Occipital lobe (tissue), 3 donors: Measurements from ENCODE around the gene LIPE. TPM values are rescaled to one million over a fixed set of nuclear protein-coding genes. Genes with fewer than 3 reads are reported as not detected.

Source experiments
- DNase-seq: peaks from one replicate; lab custom pipeline; 2025; lab: John Stamatoyannopoulos, UW
- small RNA-seq: library from RNA; depleted of rRNA; stranded (forward); fragments of <200 nt; gene quantifications from one replicate; pipeline ENCODE3, GENCODE V24; 2014
- total RNA-seq: library from RNA; depleted of rRNA; stranded (reverse); fragments of >200 nt; gene quantifications from one replicate; pipeline ENCODE4 v1.2.3, GENCODE V29; 2014

The LIPE gene
- total RNA-seq, 1 donor from 2014 or later: 9.2 TPM

GRCh38 chr19:42357290-42357689 lies 69.9 kb downstream of the LIPE start:
- no peak for DNase-seq

- DNase-seq: no peak
These were observed 70.5 kb downstream of the LIPE start for GRCh38 chr19:42356686-42357085.

GRCh38 chr19:42355896-42356295 lies 71.3 kb downstream of the LIPE start:
- no peak for DNase-seq

GRCh38 chr19:42353341-42354015 lies 73.7 kb downstream of the LIPE start:
- DNase-seq: no peak

GRCh38 chr19:42352301-42353259 lies 74.6 kb downstream of the LIPE start:
- DNase-seq: peak; percentile 81

Small RNA genes lying within 50 kb of the gene (small RNA-seq; reads per million reads assigned to genes)
- gene RNU4-60P: not detected

Other genes starting within 250 kb of the LIPE start
- 20.4 TPM for gene DEDD2, start 209.7 kb downstream of the LIPE start, total RNA-seq
- gene ZNF526, start 207.1 kb downstream of the LIPE start, total RNA-seq: 6.4 TPM
- 19.7 TPM for gene GSK3A, start 184.8 kb downstream of the LIPE start, total RNA-seq
- 7.8 TPM for gene ERF, start 172.3 kb downstream of the LIPE start, total RNA-seq
- 19.5 TPM for gene CIC, start 158.1 kb downstream of the LIPE start, total RNA-seq
- 1.4 TPM for gene PRR19, start 125.3 kb downstream of the LIPE start, total RNA-seq
- gene PAFAH1B3, start 124.8 kb downstream of the LIPE start, total RNA-seq: 198 TPM
- gene TMEM145, start 114.1 kb downstream of the LIPE start, total RNA-seq: 47.1 TPM
- 43.7 TPM for gene MEGF8, start 101.8 kb downstream of the LIPE start, total RNA-seq
- gene CNFN, start 37.1 kb downstream of the LIPE start, total RNA-seq: not detected
- 0.31 TPM for gene CXCL17, start 15.6 kb upstream of the LIPE start, total RNA-seq
- not detected for gene CEACAM1, start 101.1 kb upstream of the LIPE start, total RNA-seq
- gene CEACAM8, start 167.5 kb upstream of the LIPE start, total RNA-seq: not detected